Chondrocyte (in vitro differentiated cells): ENCODE results near the gene CTCF. TPM values are rescaled to one million over a fixed set of nuclear protein-coding genes. Genes with fewer than 3 reads are reported as not detected.
"Not testable (repeated sequence)": the region's sequence is repeated elsewhere in the genome, so short reads cannot be mapped to it uniquely, and the experiment has no call there.

ENCODE experiments used
- DNase-seq: peaks from one replicate; pipeline ENCODE4 v3.0.0; 2021; ENCODE audit warnings: mixed read lengths, low spot score
- H3K27ac Mint-ChIP-seq: one replicate; pipeline ENCODE4 v1.8.0; 2021; ENCODE audit warnings: mild to moderate bottlenecking, moderate library complexity, mixed read lengths; ENCODE audit not compliant: unreplicated experiment
- H3K27me3 Mint-ChIP-seq: 2 replicates; pipeline ENCODE4 v1.8.0; 2021; ENCODE audit warnings: low read depth, mixed read lengths
- H3K36me3 Mint-ChIP-seq: 2 replicates; pipeline ENCODE4 v1.8.0; 2021; ENCODE audit warnings: low read depth, mixed read lengths
- H3K4me1 Mint-ChIP-seq: 2 replicates; pipeline ENCODE4 v1.8.0; 2021; ENCODE audit warnings: low read depth, mild to moderate bottlenecking, mixed read lengths
- H3K4me3 Mint-ChIP-seq: one replicate; pipeline ENCODE4 v1.8.0; 2021; ENCODE audit warnings: mild to moderate bottlenecking, moderate library complexity, mixed read lengths; ENCODE audit not compliant: unreplicated experiment
- H3K9me3 Mint-ChIP-seq: 2 replicates; pipeline ENCODE4 v1.8.0; 2021; ENCODE audit warnings: low read depth, mixed read lengths
- CTCF ChIP-seq: fragments of 200-600 bp; sonication (generic); IDR thresholded peaks from 2 replicates; pipeline ENCODE4 v1.5.0; 2021; ENCODE audit warnings: antibody characterized with exemption, mild to moderate bottlenecking, moderate library complexity
- long read RNA-seq: library from polyadenylated mRNA; stranded (forward); transcript quantifications from one replicate; pipeline ENCODE4 v2.0.0, GENCODE V29; 2021
- total RNA-seq: library from RNA; stranded (reverse); gene quantifications from 3 replicates; pipeline ENCODE4 v1.2.1, GENCODE V29; 2021

The CTCF gene
- total RNA-seq, result 31.2 to 34.2 TPM (median 32.3 TPM) in 3 replicates
- long read RNA-seq, transcript CTCF-201 (12 exons, 3,941 nt), result major isoform, 41 of 55 reads
- long read RNA-seq, partial matches to known transcripts, result 4 of 55 reads
- long read RNA-seq, other reads (novel, unspliced or antisense), result 4 of 55 reads

- Mint-ChIP-seq H3K27ac (peak within 1 kb of the TSS; percentile 91), H3K4me3 (peak within 1 kb of the TSS; percentile 83), H3K36me3 (no peaks in the 10 kb centered on the region)
Observed at GRCh38 chr16:67562526-67562917, at the start of gene CTCF. CTCF (plus strand) TSS chr16:67562526; CDS start chr16:67610833, 48,307 bp downstream.

GRCh38 chr16:67513892-67514291 is 48.4 kb upstream of the CTCF start:
- H3K27me3 Mint-ChIP-seq, H3K9me3 Mint-ChIP-seq, H3K27ac Mint-ChIP-seq, DNase-seq, H3K36me3 Mint-ChIP-seq, H3K4me3 Mint-ChIP-seq: not testable (repeated sequence)
- peaks cover 17% of the 10 kb centered on the region for H3K4me1 Mint-ChIP-seq

More at GRCh38 chr16:67562526-67562917, at the start of gene CTCF:
- Mint-ChIP-seq H3K4me1 (peaks cover 30% of the 10 kb centered on the region), H3K9me3 (no peaks in the 10 kb centered on the region), H3K27me3 (no peaks in the 10 kb centered on the region)
- TF ChIP-seq CTCF, result peak; percentile 75
- no peak for DNase-seq

- peaks cover 17% of the 10 kb centered on the region for H3K4me1 Mint-ChIP-seq
- H3K27me3 Mint-ChIP-seq, result no peaks in the 10 kb centered on the region
- no peaks in the 10 kb centered on the region for H3K9me3 Mint-ChIP-seq
- TF ChIP-seq CTCF, result peak; percentile 86
- H3K27ac Mint-ChIP-seq, result no peak overlapping the region
- no peak for DNase-seq
- no peak overlapping the region for H3K4me3 Mint-ChIP-seq
- H3K36me3 Mint-ChIP-seq, result no peaks in the 10 kb centered on the region
Observed at GRCh38 chr16:67514382-67514828, 47.9 kb upstream of the CTCF start.

GRCh38 chr16:67516296-67517154 is 45.8 kb upstream of the CTCF start:
- Mint-ChIP-seq H3K36me3 (no peaks in the 10 kb centered on the region), H3K27me3 (no peaks in the 10 kb centered on the region), H3K27ac (peak overlapping the region; percentile 67), H3K9me3 (no peaks in the 10 kb centered on the region), H3K4me3 (peak overlapping the region; percentile 3), H3K4me1 (peaks cover 25% of the 10 kb centered on the region)
- TF ChIP-seq CTCF, result no peak
- no peak for DNase-seq

- H3K36me3 Mint-ChIP-seq, result no peaks in the 10 kb centered on the region
Observed at GRCh38 chr16:67517155-67517445, 45.2 kb upstream of the CTCF start.

More at GRCh38 chr16:67517155-67517445, 45.2 kb upstream of the CTCF start:
- Mint-ChIP-seq H3K27ac (no peak overlapping the region), H3K27me3 (no peaks in the 10 kb centered on the region), H3K4me1 (peaks cover 29% of the 10 kb centered on the region), H3K4me3 (no peak overlapping the region), H3K9me3 (no peaks in the 10 kb centered on the region)
- no peak for TF ChIP-seq CTCF
- DNase-seq, result no peak
